IPS-18c (cell line): ENCODE measurements around the gene TMEM40.
A peak's percentile ranks its signal among the peaks of the same experiment; 100 is the strongest.
"Not testable (repeated sequence)": the region's sequence is repeated elsewhere in the genome, so short reads cannot be mapped to it uniquely, and the experiment has no call there.

Experiments
- H3K4me3 ChIP-seq: 2 replicates; pipeline ENCODE4 v1.7.0; 2013; ENCODE audit warnings: low read depth, mild to moderate bottlenecking, low read length, moderate library complexity; ENCODE audit not compliant: insufficient read depth
- H3K9me3 ChIP-seq: one replicate; pipeline ENCODE4 v1.6.1; 2013; ENCODE audit warnings: mild to moderate bottlenecking, low read length, moderate library complexity; ENCODE audit not compliant: control insufficient read depth, insufficient read depth

The TMEM40 gene

GRCh38 chr3:12759097-12759679, at the start of gene TMEM40:
TMEM40 (minus strand) TSS chr3:12759259; CDS start chr3:12749832, 9,427 bp downstream.
- Histone ChIP-seq H3K4me3 (no peak within 1 kb of the TSS; the same call in 1 of the 2 replicates), H3K9me3 (no peaks in the 10 kb centered on the region)

- no peak overlapping the region for H3K4me3 ChIP-seq
- H3K9me3 ChIP-seq = no peaks in the 10 kb centered on the region
Observed at GRCh38 chr3:12808587-12808986, 49.5 kb upstream of the TMEM40 start.

- H3K4me3 ChIP-seq = no peak overlapping the region
Observed at GRCh38 chr3:12807601-12808359, 48.7 kb upstream of the TMEM40 start.

GRCh38 chr3:12807066-12807465, 48.0 kb upstream of the TMEM40 start:
- no peaks in the 10 kb centered on the region for H3K9me3 ChIP-seq
- H3K4me3 ChIP-seq = no peak overlapping the region

More at GRCh38 chr3:12807601-12808359, 48.7 kb upstream of the TMEM40 start:
- H3K9me3 ChIP-seq = no peaks in the 10 kb centered on the region

GRCh38 chr3:12803371-12803770, 44.3 kb upstream of the TMEM40 start:
- no peaks in the 10 kb centered on the region for H3K9me3 ChIP-seq

GRCh38 chr3:12799525-12800440, 40.7 kb upstream of the TMEM40 start:
- Histone ChIP-seq H3K9me3 (no peaks in the 10 kb centered on the region), H3K4me3 (no peak overlapping the region)

More at GRCh38 chr3:12803371-12803770, 44.3 kb upstream of the TMEM40 start:
- H3K4me3 ChIP-seq = no peak overlapping the region

GRCh38 chr3:12798559-12799179, 39.6 kb upstream of the TMEM40 start:
- H3K4me3 ChIP-seq = no peak overlapping the region
- H3K9me3 ChIP-seq = no peaks in the 10 kb centered on the region

GRCh38 chr3:12797892-12798558, 39.0 kb upstream of the TMEM40 start:
- Histone ChIP-seq H3K4me3 (no peak overlapping the region), H3K9me3 (no peaks in the 10 kb centered on the region)

GRCh38 chr3:12797124-12797891, 38.2 kb upstream of the TMEM40 start:
- Histone ChIP-seq H3K4me3 (peak overlapping the region; percentile 71), H3K9me3 (no peaks in the 10 kb centered on the region)

- peak within 1 kb of the TSS; percentile 71 for H3K4me3 ChIP-seq
Observed at GRCh38 chr3:12796171-12797123, 37.4 kb upstream of the TMEM40 start, which contains the start of gene CAND2. CAND2 (plus strand) TSS chr3:12796680; CDS start chr3:12796721, 41 bp downstream.

GRCh38 chr3:12793701-12794100, 34.6 kb upstream of the TMEM40 start:
- H3K4me3 ChIP-seq = no peak overlapping the region
- H3K9me3 ChIP-seq = no peaks in the 10 kb centered on the region

More at GRCh38 chr3:12796171-12797123, 37.4 kb upstream of the TMEM40 start, which contains the start of gene CAND2:
- H3K9me3 ChIP-seq = no peaks in the 10 kb centered on the region

GRCh38 chr3:12791430-12791829, 32.4 kb upstream of the TMEM40 start:
- Histone ChIP-seq H3K9me3 (no peaks in the 10 kb centered on the region), H3K4me3 (no peak overlapping the region)

- not testable (repeated sequence) for H3K4me3 ChIP-seq, H3K9me3 ChIP-seq
Observed at GRCh38 chr3:12787967-12788690, 29.1 kb upstream of the TMEM40 start.

GRCh38 chr3:12787346-12787745, 28.3 kb upstream of the TMEM40 start:
- not testable (repeated sequence) for H3K9me3 ChIP-seq, H3K4me3 ChIP-seq
